ENCODE data around the gene ITK. TPM values are rescaled to one million over a fixed set of nuclear protein-coding genes. Genes with fewer than 3 reads are reported as not detected.

Gene ITK
- total RNA-seq, 3 donors from 2014 or later (not counting 1 experiment from before 2014, with no cell fraction given), result 153 to 188 (median 186) TPM

DNA sequence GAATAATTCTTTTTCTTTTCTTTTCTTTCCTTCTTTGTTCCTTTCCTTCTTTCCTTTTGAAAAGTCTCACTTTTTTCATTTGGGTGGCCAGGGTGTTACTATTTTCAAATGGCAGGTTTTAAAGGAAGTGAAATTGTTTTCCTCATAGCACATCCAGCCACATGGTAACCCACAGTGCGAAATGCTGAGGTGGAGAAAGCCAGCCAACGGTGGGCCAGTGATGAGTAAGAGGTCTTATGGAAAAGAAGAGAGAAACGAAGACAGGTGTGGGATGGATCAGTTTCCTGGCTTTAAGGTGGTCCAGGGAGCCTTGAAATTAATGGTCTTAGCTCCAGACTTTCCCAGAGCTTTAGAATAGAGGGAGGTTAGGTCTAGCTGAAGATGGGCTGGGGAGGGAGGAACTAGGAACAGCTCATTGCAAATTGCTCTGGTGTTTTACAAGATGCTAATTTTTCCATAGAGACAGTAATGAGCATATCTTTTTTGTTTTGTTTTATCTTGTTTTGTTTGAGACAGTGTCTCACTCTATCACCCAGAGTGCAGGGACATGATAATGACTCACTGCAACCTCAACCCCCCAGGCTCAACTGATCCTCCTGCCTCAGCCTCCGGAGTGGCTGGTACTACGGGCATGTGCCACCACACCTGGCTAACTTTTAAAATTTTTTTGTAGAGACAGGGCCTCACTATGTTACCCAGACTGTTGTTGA, 17.8 kb downstream of the ITK start:
- peak; percentile 57 to 70 (median 66) for ATAC-seq
- Mint-ChIP-seq H3K36me3 (peaks cover 7% of the 10 kb centered on the region), H3K27me3 (ENCODE audit: low read depth in 2 of 2) (no peaks in the 10 kb centered on the region), H3K27ac (peak overlapping the region; percentile 82 to 97), H3K9me3 (no peaks in the 10 kb centered on the region), H3K4me3 (peak overlapping the region; percentile 73), H3K4me1 (peaks cover 82 to 85% of the 10 kb centered on the region in 2 donors)
- no peaks in the 10 kb centered on the region for H3K27me3 ChIP-seq (ENCODE audit: control insufficient read depth, insufficient read depth, low read length)
- TF ChIP-seq, protein P1, sequence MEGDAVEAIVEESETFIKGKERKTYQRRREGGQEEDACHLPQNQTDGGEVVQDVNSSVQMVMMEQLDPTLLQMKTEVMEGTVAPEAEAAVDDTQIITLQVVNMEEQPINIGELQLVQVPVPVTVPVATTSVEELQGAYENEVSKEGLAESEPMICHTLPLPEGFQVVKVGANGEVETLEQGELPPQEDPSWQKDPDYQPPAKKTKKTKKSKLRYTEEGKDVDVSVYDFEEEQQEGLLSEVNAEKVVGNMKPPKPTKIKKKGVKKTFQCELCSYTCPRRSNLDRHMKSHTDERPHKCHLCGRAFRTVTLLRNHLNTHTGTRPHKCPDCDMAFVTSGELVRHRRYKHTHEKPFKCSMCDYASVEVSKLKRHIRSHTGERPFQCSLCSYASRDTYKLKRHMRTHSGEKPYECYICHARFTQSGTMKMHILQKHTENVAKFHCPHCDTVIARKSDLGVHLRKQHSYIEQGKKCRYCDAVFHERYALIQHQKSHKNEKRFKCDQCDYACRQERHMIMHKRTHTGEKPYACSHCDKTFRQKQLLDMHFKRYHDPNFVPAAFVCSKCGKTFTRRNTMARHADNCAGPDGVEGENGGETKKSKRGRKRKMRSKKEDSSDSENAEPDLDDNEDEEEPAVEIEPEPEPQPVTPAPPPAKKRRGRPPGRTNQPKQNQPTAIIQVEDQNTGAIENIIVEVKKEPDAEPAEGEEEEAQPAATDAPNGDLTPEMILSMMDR (IDR thresholded peaks at IDR 0.05), result no peak
- no peaks in the 10 kb centered on the region for H3K9me3 ChIP-seq (ENCODE audit: control insufficient read depth, insufficient read depth, low read length)
- intact Hi-C loops (cut with micrococcal nuclease), result loop anchor here (2.0 to 5.0 kb wide), 5 partner anchors 16 to 74 kb away; partner anchors contain the start of genes ITK and MED7
- H3K36me3 ChIP-seq (ENCODE audit: control insufficient read depth, insufficient read depth, low read length), result peaks cover 3% of the 10 kb centered on the region
- WGBS (ENCODE audit: insufficient coverage), result 26% methylated on average over 4 of the region's 5 CpGs
- no peak overlapping the region for H3K4me3 ChIP-seq (ENCODE audit: low read length)
- peak overlapping the region; percentile 48 for H3K27ac ChIP-seq (ENCODE audit: low read length)
- peak; percentile 53 to 74 for DNase-seq
- peaks cover 70% of the 10 kb centered on the region for H3K4me1 ChIP-seq (ENCODE audit: control insufficient read depth, insufficient read depth, low read length)

DNA sequence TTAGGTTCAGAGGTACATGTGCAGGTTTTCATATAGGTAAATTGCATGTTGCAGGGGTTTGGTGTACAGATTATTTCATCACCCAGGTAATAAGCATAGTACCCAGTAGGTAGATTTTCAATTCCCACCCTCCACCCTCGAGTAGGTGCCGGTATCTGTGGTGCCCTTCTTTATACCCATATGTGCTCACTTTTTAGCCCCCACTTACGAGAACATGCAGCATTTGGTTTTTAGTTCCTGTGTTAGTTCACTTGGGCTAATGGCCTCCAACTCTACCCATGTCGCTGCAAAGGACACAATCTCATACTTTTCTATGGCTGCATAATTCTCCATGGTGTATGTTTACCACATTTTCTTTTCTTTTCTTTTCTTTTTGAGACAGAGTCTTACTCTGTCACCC, 21.2 kb downstream of the ITK start:
- DNase-seq, result no peak
- Histone ChIP-seq H3K27me3 (ENCODE audit: control insufficient read depth, insufficient read depth, low read length) (no peaks in the 10 kb centered on the region), H3K9me3 (ENCODE audit: control insufficient read depth, insufficient read depth, low read length) (no peaks in the 10 kb centered on the region), H3K4me1 (ENCODE audit: control insufficient read depth, insufficient read depth, low read length) (peaks cover 65% of the 10 kb centered on the region), H3K4me3 (ENCODE audit: low read length) (no peak overlapping the region), H3K36me3 (ENCODE audit: control insufficient read depth, insufficient read depth, low read length) (peaks cover 3% of the 10 kb centered on the region), H3K27ac (ENCODE audit: low read length) (no peak overlapping the region)
- Mint-ChIP-seq H3K9me3 (no peaks in the 10 kb centered on the region), H3K27me3 (ENCODE audit: low read depth in 2 of 2) (no peaks in the 10 kb centered on the region), H3K4me3 (peak overlapping the region; percentile 56), H3K36me3 (peaks cover 7% of the 10 kb centered on the region), H3K4me1 (peaks cover 69 to 76% of the 10 kb centered on the region in 2 donors), H3K27ac (peak overlapping the region; percentile 86 to 88)
- TF ChIP-seq, protein P1 (IDR thresholded peaks at IDR 0.05), result no peak
- intact Hi-C loops (cut with micrococcal nuclease), result no loop called here
- 45% methylated on average over 4 of the region's 4 CpGs for WGBS (ENCODE audit: insufficient coverage)
- peak in 1 of 3 donors; percentile 21 for ATAC-seq

DNA sequence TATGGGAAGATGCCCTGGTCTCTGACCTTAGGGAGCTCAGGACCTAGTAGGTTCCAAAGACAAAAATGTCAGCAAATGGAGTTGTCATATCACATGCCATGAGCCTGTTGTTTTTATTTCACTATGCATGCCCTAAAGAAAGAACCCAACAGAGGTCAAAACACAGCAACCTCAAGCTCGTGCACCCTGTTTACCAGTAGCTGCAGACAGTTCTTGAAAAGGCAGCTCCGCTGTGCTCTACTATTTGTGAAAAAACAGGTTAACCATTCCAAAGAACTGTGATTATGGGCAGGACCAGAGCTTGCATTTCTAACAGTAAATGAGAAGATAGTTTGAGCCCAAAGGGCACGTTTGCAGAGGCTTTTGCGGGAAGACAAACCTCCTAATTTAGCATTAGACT, 22.8 kb downstream of the ITK start:
- H3K27ac Mint-ChIP-seq, result peak overlapping the region; percentile 86 to 88
- Histone ChIP-seq H3K36me3 (ENCODE audit: control insufficient read depth, insufficient read depth, low read length) (peaks cover 13% of the 10 kb centered on the region), H3K27ac (ENCODE audit: low read length) (peak overlapping the region; percentile 63), H3K27me3 (ENCODE audit: control insufficient read depth, insufficient read depth, low read length) (no peaks in the 10 kb centered on the region), H3K4me3 (ENCODE audit: low read length) (no peak overlapping the region), H3K4me1 (ENCODE audit: control insufficient read depth, insufficient read depth, low read length) (peaks cover 60% of the 10 kb centered on the region), H3K9me3 (ENCODE audit: control insufficient read depth, insufficient read depth, low read length) (no peaks in the 10 kb centered on the region)
- WGBS (ENCODE audit: insufficient coverage), result 60% methylated on average over 3 of the region's 4 CpGs
- DNase-seq (peak in 1 of 2 donors; percentile 64), ATAC-seq (peak; percentile 32 to 63 (median 58))
- peaks cover 7% of the 10 kb centered on the region for H3K36me3 Mint-ChIP-seq
- TF ChIP-seq, protein P1 (IDR thresholded peaks at IDR 0.05), result no peak
- peak overlapping the region; percentile 70 for H3K4me3 Mint-ChIP-seq
- peaks cover 68 to 77% of the 10 kb centered on the region in 2 donors for H3K4me1 Mint-ChIP-seq
- no peaks in the 10 kb centered on the region for H3K27me3 Mint-ChIP-seq (ENCODE audit: low read depth in 2 of 2)
- intact Hi-C loops (cut with micrococcal nuclease), result no loop called here
- no peaks in the 10 kb centered on the region for H3K9me3 Mint-ChIP-seq

Data from natural killer cell (primary cell).